Prostate gland (tissue), 2 donors: ENCODE data around the gene OR10H4.

ENCODE experiments used
- POLR2A ChIP-seq: fragments of 450-650 bp; IDR thresholded peaks from one replicate; pipeline ENCODE4 v1.6.1; 2016; ENCODE audit warnings: antibody characterized with exemption, mild to moderate bottlenecking
- POLR2AphosphoS5 ChIP-seq: sonication (generic); formaldehyde crosslinking; IDR thresholded peaks from one replicate; pipeline ENCODE4 v1.6.1; 2017; ENCODE audit warnings: antibody characterized with exemption
- TF ChIP-seq, protein P1 (sequence below), 4 experiments: fragments of 200-600 bp in 2 of 4; fragments of 450-650 bp in 2 of 4; sonication (generic) in 2 of 4; IDR thresholded peaks; 1 replicate in 3 of 4; 2 replicates in 1 of 4; pipeline ENCODE4 v1.5.1; 2016 to 2019; ENCODE audit warnings: antibody characterized with exemption in 4 of 4, mild to moderate bottlenecking in 2 of 4, moderate library complexity in 2 of 4

DNA sequence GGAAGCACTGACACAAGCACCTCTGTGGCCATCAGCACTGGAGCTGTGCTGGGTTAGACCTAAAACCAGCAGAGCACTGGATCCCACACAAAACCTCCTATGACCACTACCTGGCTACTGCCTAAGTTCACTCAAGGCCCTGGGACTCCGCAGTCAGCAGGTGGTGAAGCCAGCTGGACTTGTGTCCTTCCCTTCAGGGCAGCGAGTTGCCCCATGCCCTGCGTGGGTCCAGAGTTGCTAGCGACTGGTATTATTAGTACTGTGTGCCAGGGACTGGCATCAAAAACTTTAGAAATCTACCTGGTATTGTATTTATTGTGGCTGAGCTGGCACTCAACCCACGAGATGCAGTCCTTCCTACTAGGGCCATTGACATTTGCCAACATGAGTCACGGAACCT, 6.0 kb downstream of the OR10H4 start:
- TF ChIP-seq POLR2A (no peak), POLR2AphosphoS5 (no peak)
- TF ChIP-seq, protein P1, sequence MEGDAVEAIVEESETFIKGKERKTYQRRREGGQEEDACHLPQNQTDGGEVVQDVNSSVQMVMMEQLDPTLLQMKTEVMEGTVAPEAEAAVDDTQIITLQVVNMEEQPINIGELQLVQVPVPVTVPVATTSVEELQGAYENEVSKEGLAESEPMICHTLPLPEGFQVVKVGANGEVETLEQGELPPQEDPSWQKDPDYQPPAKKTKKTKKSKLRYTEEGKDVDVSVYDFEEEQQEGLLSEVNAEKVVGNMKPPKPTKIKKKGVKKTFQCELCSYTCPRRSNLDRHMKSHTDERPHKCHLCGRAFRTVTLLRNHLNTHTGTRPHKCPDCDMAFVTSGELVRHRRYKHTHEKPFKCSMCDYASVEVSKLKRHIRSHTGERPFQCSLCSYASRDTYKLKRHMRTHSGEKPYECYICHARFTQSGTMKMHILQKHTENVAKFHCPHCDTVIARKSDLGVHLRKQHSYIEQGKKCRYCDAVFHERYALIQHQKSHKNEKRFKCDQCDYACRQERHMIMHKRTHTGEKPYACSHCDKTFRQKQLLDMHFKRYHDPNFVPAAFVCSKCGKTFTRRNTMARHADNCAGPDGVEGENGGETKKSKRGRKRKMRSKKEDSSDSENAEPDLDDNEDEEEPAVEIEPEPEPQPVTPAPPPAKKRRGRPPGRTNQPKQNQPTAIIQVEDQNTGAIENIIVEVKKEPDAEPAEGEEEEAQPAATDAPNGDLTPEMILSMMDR (IDR thresholded peaks at IDR 0.05): no peak
